Left lung (tissue), 10 donors: ENCODE measurements around the gene SAXO1. TPM values are rescaled to one million over a fixed set of nuclear protein-coding genes. Genes with fewer than 3 reads are reported as not detected.

Experiments
- ATAC-seq: fragments of 200-7000 bp; cut with Tn5 transposase; one replicate; pipeline ENCODE4 v1.9.1; 2020; ENCODE audit warnings: moderate library complexity
- DNase-seq, 4 donors: peaks; one replicate each; pipeline ENCODE4 v3.0.0-alpha.2; 2013 to 2020
- H3K27ac ChIP-seq, 2 donors: fragments of 200-600 bp; sonication (generic) in 1 of 2; one replicate each; pipeline versions ENCODE4 v1.5.0 to v1.8.0; 2020 to 2021
- H3K27me3 ChIP-seq, 2 donors: fragments of 200-600 bp; sonication (generic) in 1 of 2; one replicate each; pipeline versions ENCODE4 v1.5.0 to v1.8.0; 2020 to 2021
- H3K36me3 ChIP-seq, 2 donors: fragments of 200-600 bp; sonication (generic) in 1 of 2; one replicate each; pipeline versions ENCODE4 v1.5.0 to v1.8.0; 2020 to 2021
- H3K4me1 ChIP-seq, 2 donors: fragments of 200-600 bp; one replicate each; pipeline ENCODE4 v1.8.0; 2021
- H3K4me3 ChIP-seq, 2 donors: fragments of 200-600 bp; sonication (generic) in 1 of 2; one replicate each; pipeline versions ENCODE4 v1.5.0 to v1.8.0; 2020 to 2021; ENCODE audit warnings: mild to moderate bottlenecking in 1 of 2
- H3K9me3 ChIP-seq, 2 donors: fragments of 200-600 bp; sonication (generic) in 1 of 2; one replicate each; pipeline versions ENCODE4 v1.5.0 to v1.8.0; 2020 to 2021
- CTCF ChIP-seq, 2 donors: fragments of 200-600 bp; sonication (generic) in 1 of 2; IDR thresholded peaks; one replicate each; pipeline versions ENCODE4 v1.5.0 to v1.8.0; 2021; ENCODE audit warnings: antibody characterized with exemption in 2 of 2
- intact Hi-C, 2 donors: fragments of 100-400 bp; cut with DNase I; formaldehyde crosslinking; loops; one replicate each; pipeline versions ENCODE4 v1.11.2 to v1.14.2; 2022
- polyA plus RNA-seq, 6 donors: library from polyadenylated mRNA; unstranded; fragments of 120-200 nt; gene quantifications; one replicate each; pipeline ENCODE4 v1.2.1, GENCODE V29; 2013; ENCODE audit not compliant: insufficient read length in 6 of 6
- total RNA-seq, 2 donors: library from RNA; stranded (reverse); fragmentation: NEBNext Ultra II Directional; extraction: Animal tissue kit (Norgen Biotek cat#: 25700); gene quantifications; one replicate each; pipeline ENCODE4 v1.2.1, GENCODE V29; 2021
- donor health status: DM: no; HTN: yes; CAD: no.
- donor health status: DM: no; HTN: no; CAD: no.

SAXO1 gene
- total and polyA plus RNA-seq, 8 donors, result 0.14 to 0.30 (median 0.18) TPM; not detected in 2

- H3K27ac ChIP-seq, result no peak overlapping the region
- DNase-seq (no peak), ATAC-seq (no peak)
- no peak overlapping the region for H3K4me3 ChIP-seq
- H3K9me3 ChIP-seq, result no peaks in the 10 kb centered on the region
- no peaks in the 10 kb centered on the region for H3K36me3 ChIP-seq
- H3K27me3 ChIP-seq, result no peaks in the 10 kb centered on the region
- no peak for TF ChIP-seq CTCF (IDR thresholded peaks at IDR 0.05)
- intact Hi-C loops, result no loop called here
- H3K4me1 ChIP-seq, result no peaks in the 10 kb centered on the region
Observed at GRCh38 chr9:18989097-18989496, 43.9 kb downstream of the SAXO1 start.

- H3K36me3 ChIP-seq, result no peaks in the 10 kb centered on the region
- no peaks in the 10 kb centered on the region for H3K4me1 ChIP-seq
- intact Hi-C loops, result no loop called here
- no peak for TF ChIP-seq CTCF (IDR thresholded peaks at IDR 0.05)
- no peak overlapping the region for H3K4me3 ChIP-seq
- DNase-seq (no peak), ATAC-seq (no peak)
- no peaks in the 10 kb centered on the region for H3K27me3 ChIP-seq
- H3K9me3 ChIP-seq, result no peaks in the 10 kb centered on the region
- H3K27ac ChIP-seq, result no peak overlapping the region
Observed at GRCh38 chr9:18988003-18988402, 45.0 kb downstream of the SAXO1 start.

DNA sequence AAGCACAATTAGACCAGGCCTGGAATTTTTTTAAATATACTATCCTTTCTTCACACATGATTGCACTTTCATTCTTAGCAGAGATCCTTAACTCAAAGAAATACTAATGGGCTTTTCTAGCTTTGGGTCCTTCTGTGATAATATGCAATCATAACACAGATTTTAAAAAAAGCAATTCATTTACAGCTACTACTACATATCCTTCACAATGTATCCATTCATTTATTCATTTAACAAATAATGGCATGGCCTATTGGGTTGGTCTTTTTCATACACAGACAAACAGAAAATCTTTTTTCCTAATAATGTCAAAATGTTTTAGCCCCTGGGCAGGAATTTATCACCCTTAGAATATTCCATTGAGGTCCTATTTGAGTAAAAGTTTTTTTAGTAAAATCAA is 47.0 kb downstream of the SAXO1 start:
- no peaks in the 10 kb centered on the region for H3K27me3 ChIP-seq
- intact Hi-C loops, result no loop called here

DNA sequence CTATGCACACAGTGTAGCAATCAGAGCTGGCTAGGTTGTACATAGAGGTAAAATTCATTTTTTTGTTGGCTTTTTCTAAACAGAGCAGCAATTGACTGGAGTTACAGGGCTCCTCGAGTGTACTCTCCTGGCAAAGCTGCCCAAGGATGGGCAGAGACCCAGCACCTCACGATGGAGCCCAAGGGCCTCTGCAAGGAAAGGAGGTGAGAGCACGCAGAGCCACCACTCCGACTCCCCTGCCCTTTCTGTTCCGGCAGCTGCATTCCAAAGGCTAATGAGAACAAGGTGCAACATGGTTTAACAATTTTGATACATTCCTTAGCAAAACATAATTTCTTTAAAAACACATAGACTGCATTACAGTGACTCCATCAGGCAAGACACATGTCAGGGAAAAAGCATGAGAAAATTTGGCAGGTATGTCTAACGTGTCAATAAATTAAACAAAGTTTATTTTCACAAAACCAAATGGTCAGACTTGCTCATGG is 47.5 kb downstream of the SAXO1 start:
- intact Hi-C loops, result no loop called here
- Histone ChIP-seq H3K36me3 (no peaks in the 10 kb centered on the region), H3K27ac (no peak overlapping the region), H3K4me1 (no peaks in the 10 kb centered on the region), H3K27me3 (no peaks in the 10 kb centered on the region), H3K9me3 (no peaks in the 10 kb centered on the region), H3K4me3 (no peak overlapping the region)
- DNase-seq (no peak), ATAC-seq (peak; percentile 56)
- no peak for TF ChIP-seq CTCF (IDR thresholded peaks at IDR 0.05)

More for the DNA sequence above, 47.0 kb downstream of the SAXO1 start:
- no peaks in the 10 kb centered on the region for H3K36me3 ChIP-seq
- DNase-seq, result no peak
- H3K4me1 ChIP-seq, result no peaks in the 10 kb centered on the region
- H3K27ac ChIP-seq, result no peak overlapping the region
- TF ChIP-seq CTCF (IDR thresholded peaks at IDR 0.05), result no peak
- no peak for ATAC-seq
- no peaks in the 10 kb centered on the region for H3K9me3 ChIP-seq
- no peak overlapping the region for H3K4me3 ChIP-seq

DNA sequence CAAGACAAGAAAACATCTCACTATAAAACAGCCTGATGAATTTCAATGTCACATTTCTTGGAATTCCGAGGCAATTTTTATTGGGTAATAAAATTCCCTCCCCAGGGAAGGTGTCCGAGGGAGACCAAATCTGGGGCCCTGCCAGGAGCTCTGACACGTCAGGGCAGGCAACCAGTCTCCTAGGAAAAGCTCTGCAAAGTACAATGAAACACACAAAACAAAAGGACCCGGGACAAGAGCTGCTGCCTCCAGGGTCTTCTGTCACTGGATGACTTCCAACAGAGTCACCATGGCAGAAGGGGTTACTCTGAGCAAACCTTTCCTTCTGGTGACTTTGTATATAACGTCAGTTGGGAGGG is 50.8 kb downstream of the SAXO1 start:
- Histone ChIP-seq H3K27me3 (no peaks in the 10 kb centered on the region), H3K36me3 (no peaks in the 10 kb centered on the region), H3K4me3 (no peak overlapping the region), H3K4me1 (no peaks in the 10 kb centered on the region), H3K9me3 (no peaks in the 10 kb centered on the region), H3K27ac (no peak overlapping the region)
- TF ChIP-seq CTCF (IDR thresholded peaks at IDR 0.05), result no peak
- no peak for ATAC-seq
- intact Hi-C loops, result no loop called here
- DNase-seq, result no peak
